H1 (cell line): Measurements from ENCODE around the gene LCE6A. TPM values are rescaled to one million over a fixed set of nuclear protein-coding genes. Genes with fewer than 3 reads are reported as not detected.

Experiments used
- CTCF ChIA-PET: fragments of 300-600 bp; sonication (Branson Sonifier 250); formaldehyde crosslinking; loops from one replicate; lab custom pipeline; 2021; ENCODE audit not compliant: partially characterized antibody; lab: Charles Lee
- POLR2A ChIA-PET: fragments of 300-600 bp; sonication (Branson Sonifier 250); formaldehyde crosslinking; loops from one replicate; lab custom pipeline; 2021; ENCODE audit warnings: inconsistent platforms; ENCODE audit not compliant: partially characterized antibody; lab: Charles Lee
- DNase-seq, 2 experiments: peaks; one replicate each; pipeline versions ENCODE4 v3.0.0 to v3.0.0-alpha.2; 2010 to 2022; ENCODE audit warnings: low spot score in 2 of 2, low read depth in 1 of 2, mixed read lengths in 1 of 2
- FAIRE-seq: peaks from 2 replicates; lab custom pipeline; 2011; peaks lifted over from hg19 to GRCh38; lab: Jason Lieb, UNC
- H2AFZ ChIP-seq: 2 replicates; pipeline ENCODE4 v1.8.1; 2012; ENCODE audit warnings: low read length, inconsistent platforms
- H2AK5ac ChIP-seq: 2 replicates; pipeline ENCODE4 v1.6.1; 2013; ENCODE audit warnings: low read depth, low read length
- H2BK120ac ChIP-seq: replicated peaks from 2 replicates; pipeline ENCODE3; 2013; ENCODE audit warnings: low read depth, low read length, inconsistent platforms
- H2BK12ac ChIP-seq: 2 replicates; pipeline ENCODE4 v1.6.1; 2013; ENCODE audit warnings: low read depth, low read length
- H2BK15ac ChIP-seq: 2 replicates; pipeline ENCODE4 v1.6.1; 2013; ENCODE audit warnings: low read length
- H2BK20ac ChIP-seq: 2 replicates; pipeline ENCODE4 v1.6.1; 2013; ENCODE audit warnings: low read length
- H2BK5ac ChIP-seq: 2 replicates; pipeline ENCODE4 v1.6.1; 2013; ENCODE audit warnings: low read depth, low read length
- H3K14ac ChIP-seq: 2 replicates; pipeline ENCODE4 v1.6.1; 2013; ENCODE audit warnings: inconsistent platforms; ENCODE audit not compliant: insufficient read length
- H3K18ac ChIP-seq: 2 replicates; pipeline ENCODE4 v1.6.1; 2013; ENCODE audit warnings: low read length; ENCODE audit errors: extremely low read depth
- H3K23ac ChIP-seq: 2 replicates; pipeline ENCODE4 v1.6.1; 2013; ENCODE audit warnings: inconsistent platforms; ENCODE audit not compliant: insufficient read length
- H3K23me2 ChIP-seq: 2 replicates; pipeline ENCODE4 v1.6.1; 2013; ENCODE audit warnings: low read depth, low read length
- H3K27ac ChIP-seq: 2 replicates; pipeline ENCODE4 v1.6.1; 2011; ENCODE audit warnings: low read depth, low read length, inconsistent platforms
- H3K27me3 ChIP-seq, 4 experiments: replicated peaks in 1 of 4; 1 replicate in 1 of 4; 2 replicates in 3 of 4; pipeline versions ENCODE4 v1.6.1 to v1.8.1; 2011 to 2013; ENCODE audit warnings: low read length in 3 of 4, mild to moderate bottlenecking in 3 of 4, inconsistent platforms in 2 of 4, mixed read lengths in 2 of 4, moderate library complexity in 1 of 4; ENCODE audit not compliant: control insufficient read depth in 3 of 4, insufficient read depth in 3 of 4; ENCODE audit errors: extremely low read depth in 1 of 4
- H3K36me3 ChIP-seq, 4 experiments: 2 replicates each; pipeline versions ENCODE4 v1.6.1 to v1.8.1; 2011 to 2013; ENCODE audit warnings: mild to moderate bottlenecking in 4 of 4, low read length in 3 of 4, moderate library complexity in 2 of 4, control low read depth in 1 of 4, inconsistent platforms in 1 of 4; ENCODE audit not compliant: insufficient read depth in 4 of 4, control insufficient read depth in 2 of 4
- H3K4ac ChIP-seq: replicated peaks from 2 replicates; pipeline ENCODE3; 2013; ENCODE audit warnings: low read length, low read depth, mixed read lengths, inconsistent platforms; ENCODE audit not compliant: insufficient read length
- H3K4me1 ChIP-seq, 4 experiments: replicated peaks in 1 of 4; 1 replicate in 1 of 4; 2 replicates in 3 of 4; pipeline versions ENCODE4 v1.6.1 to v1.8.1; 2011 to 2013; ENCODE audit warnings: low read length in 3 of 4, inconsistent platforms in 2 of 4, mixed read lengths in 1 of 4; ENCODE audit not compliant: insufficient read depth in 4 of 4, control insufficient read depth in 3 of 4
- H3K4me2 ChIP-seq, 2 experiments: 2 replicates each; pipeline versions ENCODE4 v1.6.1 to v1.8.1; 2011 to 2013; ENCODE audit warnings: low read depth in 2 of 2, low read length in 2 of 2, control low read depth in 1 of 2, inconsistent platforms in 1 of 2, mild to moderate bottlenecking in 1 of 2; ENCODE audit not compliant: insufficient read depth in 1 of 2
- H3K4me3 ChIP-seq, 4 experiments: fragments of 200-600, 300-600 bp in 1 of 4; sonication (generic), shearing (Covaris generic), sonication (Bioruptor Twin) in 1 of 4; 2 replicates each; pipeline versions ENCODE4 v1.5.1 to v1.8.1; 2011 to 2016; ENCODE audit warnings: low read length in 4 of 4, low read depth in 3 of 4, control low read depth in 2 of 4, inconsistent platforms in 2 of 4, mild to moderate bottlenecking in 2 of 4, mixed read lengths in 1 of 4, moderate library complexity in 1 of 4; ENCODE audit not compliant: insufficient read depth in 2 of 4; ENCODE audit errors: extremely low read depth in 1 of 4
- H3K56ac ChIP-seq: replicated peaks from 2 replicates; pipeline ENCODE3; 2013; ENCODE audit warnings: low read depth, mild to moderate bottlenecking, mixed read lengths, low read length, inconsistent platforms; ENCODE audit not compliant: insufficient read length
- H3K79me1 ChIP-seq: 2 replicates; pipeline ENCODE4 v1.6.1; 2013; ENCODE audit warnings: low read depth, low read length, control low read depth
- H3K79me2 ChIP-seq, 2 experiments: 2 replicates each; pipeline versions ENCODE4 v1.6.1 to v1.8.1; 2012 to 2013; ENCODE audit warnings: low read length in 2 of 2, mild to moderate bottlenecking in 2 of 2, inconsistent platforms in 1 of 2; ENCODE audit not compliant: insufficient read depth in 2 of 2, control insufficient read depth in 1 of 2
- H3K9ac ChIP-seq, 4 experiments: replicated peaks in 1 of 4; 1 replicate in 1 of 4; 2 replicates in 3 of 4; pipeline versions ENCODE4 v1.6.1 to v1.8.1; 2011 to 2013; ENCODE audit warnings: low read depth in 3 of 4, low read length in 3 of 4, control low read depth in 2 of 4, mild to moderate bottlenecking in 2 of 4, moderate library complexity in 2 of 4, inconsistent platforms in 1 of 4; ENCODE audit errors: extremely low read depth in 1 of 4
- H3K9me3 ChIP-seq, 2 experiments: 2 replicates each; pipeline versions ENCODE4 v1.6.1 to v1.8.1; 2012 to 2013; ENCODE audit warnings: mild to moderate bottlenecking in 2 of 2, moderate library complexity in 2 of 2, control low read depth in 1 of 2, inconsistent platforms in 1 of 2, low read depth in 1 of 2, low read length in 1 of 2, mixed read lengths in 1 of 2; ENCODE audit not compliant: insufficient read depth in 2 of 2
- H4K20me1 ChIP-seq, 2 experiments: replicated peaks in 1 of 2; 2 replicates each; pipeline versions ENCODE3 to v1.8.1; 2011 to 2013; ENCODE audit warnings: inconsistent platforms in 2 of 2, low read length in 2 of 2, mild to moderate bottlenecking in 1 of 2; ENCODE audit not compliant: insufficient read depth in 2 of 2, control insufficient read depth in 1 of 2
- H4K5ac ChIP-seq: 2 replicates; pipeline ENCODE4 v1.6.1; 2013; ENCODE audit warnings: low read length, low read depth, mixed read lengths, inconsistent platforms; ENCODE audit not compliant: insufficient read length
- H4K8ac ChIP-seq: 2 replicates; pipeline ENCODE4 v1.8.0; 2013; ENCODE audit warnings: mild to moderate bottlenecking, moderate library complexity, low read length, inconsistent platforms; ENCODE audit not compliant: insufficient read depth; ENCODE audit errors: extremely low read depth
- H4K91ac ChIP-seq: replicated peaks from 2 replicates; pipeline ENCODE3; 2013; ENCODE audit warnings: low read length, mixed read lengths, inconsistent platforms; ENCODE audit not compliant: insufficient read length
- EGR1 ChIP-seq: IDR thresholded peaks from 2 replicates; pipeline ENCODE4 v1.6.1; 2011; ENCODE audit warnings: low read depth, low read length, borderline replicate concordance
- EP300 ChIP-seq, 2 experiments: IDR thresholded peaks; 1 replicate in 1 of 2; 2 replicates in 1 of 2; pipeline ENCODE4 v1.6.1; 2011 to 2012; ENCODE audit warnings: low read depth in 2 of 2, low read length in 2 of 2, mild to moderate bottlenecking in 2 of 2, borderline replicate concordance in 1 of 2, inconsistent platforms in 1 of 2, moderate library complexity in 1 of 2
- WGBS, 2 experiments: shearing (Covaris generic) in 1 of 2; methylation state at CpG; one replicate each; pipeline versions ENCODE4 v1.1.6 to v1.1.7; 2013 to 2015; ENCODE audit warnings: low lambda C conversion rate in 2 of 2, mixed read lengths in 2 of 2, inconsistent platforms in 1 of 2, low coverage in 1 of 2, missing lambda C conversion rate in 1 of 2; ENCODE audit not compliant: insufficient replicate concordance in 2 of 2, insufficient coverage in 1 of 2, insufficient read length in 1 of 2; ENCODE audit errors: extremely low coverage in 1 of 2, missing lambda C conversion rate in 1 of 2; 5-methylcytosine and 5-hydroxymethylcytosine counted together
- polyA plus RNA-seq, 7 experiments: library from polyadenylated mRNA; depleted of rRNA in 3 of 7; stranded (reverse) in 5 of 7; unstranded in 2 of 7; fragments of >200 nt in 5 of 7; fragments of 200-250 nt in 2 of 7; gene quantifications; 1 replicate in 5 of 7; 2 replicates in 1 of 7; 4 replicates in 1 of 7; pipeline versions ENCODE4 v1.2.1 to v1.2.3, GENCODE V29; 2011 to 2013; ENCODE audit warnings: missing spikeins in 2 of 7, mixed read lengths in 2 of 7
- total RNA-seq: library from RNA; stranded (reverse); fragmentation: NEBNext Ultra II Directional; extraction: Animal tissue kit (Norgen Biotek cat#: 25700); gene quantifications from 2 replicates; pipeline ENCODE4 v1.2.1, GENCODE V29; 2021

LCE6A gene
- total and polyA plus RNA-seq, 2 of the 8 experiments (the other 6 are each of a cell fraction or from before 2014, with no cell fraction given), result not detected

GRCh38 chr1:152855661-152856060 is 13.0 kb downstream of the LCE6A start:
- H3K27ac ChIP-seq, result no peak overlapping the region
- no peak for TF ChIP-seq EP300 (IDR thresholded peaks at IDR 0.05; ENCODE audit: borderline replicate concordance in 1 of 2, low read depth in 2 of 2, low read length in 2 of 2)
- no peak for TF ChIP-seq EGR1

More at GRCh38 chr1:152855661-152856060, 13.0 kb downstream of the LCE6A start:
- WGBS, 2 experiments, result 29% methylated on average over 2 of the region's 2 CpGs; no CpG with 5 or more reads in 1 of the 2 experiments
- H2AK5ac ChIP-seq, result no peak overlapping the region
- peaks cover 0 to 3% (median 0%) of the 10 kb centered on the region in 4 experiments; a peak in 1 of 8 replicates for H3K36me3 ChIP-seq
- no peak overlapping the region for H3K4me2 ChIP-seq
- no peak overlapping the region for H3K18ac ChIP-seq
- H3K79me2 ChIP-seq, result no peaks in the 10 kb centered on the region
- no peak overlapping the region for H3K14ac ChIP-seq
- no peak overlapping the region for H4K8ac ChIP-seq
- H3K9me3 ChIP-seq, result peaks cover 73 to 85% of the 10 kb centered on the region in 2 experiments
- POLR2A ChIA-PET, result no interaction called here
- H2BK5ac ChIP-seq, result no peak overlapping the region
- no peaks in the 10 kb centered on the region for H3K4me1 ChIP-seq
- no peaks in the 10 kb centered on the region for H3K79me1 ChIP-seq
- CTCF ChIA-PET, result interaction anchor here (1.1 kb wide), 1 partner anchor 14 kb away, joined by 3 read pairs; no protein-coding TSS in a partner anchor
- H4K5ac ChIP-seq, result no peak overlapping the region
- no peak overlapping the region for H2BK15ac ChIP-seq
- H2BK12ac ChIP-seq, result no peak overlapping the region
- H4K20me1 ChIP-seq, result no peaks in the 10 kb centered on the region
- H4K91ac ChIP-seq, result no peak overlapping the region
- H3K4me3 ChIP-seq, result no peak overlapping the region
- no peak overlapping the region for H2BK120ac ChIP-seq
- H3K9ac ChIP-seq, result no peak overlapping the region
- no peaks in the 10 kb centered on the region; the same call in 1 of the 2 replicates for H3K23me2 ChIP-seq
- no peak overlapping the region for H2AFZ ChIP-seq
- no peak overlapping the region for H2BK20ac ChIP-seq
- no peak for DNase-seq
- H3K27me3 ChIP-seq, result no peaks in the 10 kb centered on the region
- no peak for FAIRE-seq
- no peak overlapping the region for H3K56ac ChIP-seq
- H3K4ac ChIP-seq, result no peak overlapping the region
- H3K23ac ChIP-seq, result no peak overlapping the region
